SK-N-SH treated with all-trans-retinoic acid at 6 μM for 48 hours (cell line): ENCODE measurements around the gene GPC5.

Source experiments
- ATAC-seq: fragments of 200-7000 bp; cut with Tn5 transposase; 3 replicates; pipeline ENCODE4 v1.9.1; 2020; ENCODE audit warnings: mild to moderate bottlenecking, moderate library complexity
- ARNTL ChIP-seq: fragments of 450-650 bp; formaldehyde crosslinking; IDR thresholded peaks from 2 replicates; pipeline ENCODE4 v1.5.0; 2020; ENCODE audit warnings: low read depth, mild to moderate bottlenecking, moderate library complexity, borderline replicate concordance
- BACH2 ChIP-seq: fragments of 250-450 bp; sonication (Bioruptor Pico); IDR thresholded peaks from 2 replicates; pipeline ENCODE4 v1.9.0; 2021; ENCODE audit warnings: mild to moderate bottlenecking, borderline replicate concordance
- CSDC2 ChIP-seq: fragments of 250-450 bp; sonication (Bioruptor Pico); IDR thresholded peaks from 2 replicates; pipeline ENCODE4 v1.5.0; 2020; ENCODE audit warnings: mild to moderate bottlenecking, moderate library complexity
- ESRRG ChIP-seq: fragments of 250-450 bp; sonication (Bioruptor Pico); IDR thresholded peaks from 2 replicates; pipeline ENCODE4 v1.6.1; 2021; ENCODE audit warnings: mild to moderate bottlenecking
- GLIS3 ChIP-seq: fragments of 250-450 bp; sonication (Bioruptor Pico); IDR thresholded peaks from 2 replicates; pipeline ENCODE4 v1.5.0; 2020; ENCODE audit warnings: mild to moderate bottlenecking, moderate library complexity
- ISL1 ChIP-seq: fragments of 250-450 bp; sonication (Bioruptor Pico); IDR thresholded peaks from 2 replicates; pipeline ENCODE4 v2.1.2; 2022; ENCODE audit warnings: mild to moderate bottlenecking, moderate library complexity
- PPARA ChIP-seq: fragments of 250-450 bp; sonication (Bioruptor Pico); IDR thresholded peaks from 2 replicates; pipeline ENCODE4 v1.5.0; 2020; ENCODE audit warnings: mild to moderate bottlenecking, borderline replicate concordance
- RARB ChIP-seq: fragments of 250-450 bp; sonication (Bioruptor Pico); IDR thresholded peaks from 2 replicates; pipeline ENCODE4 v1.8.0; 2021; ENCODE audit warnings: mild to moderate bottlenecking, moderate library complexity
- SNAI2 ChIP-seq: fragments of 250-450 bp; sonication (Bioruptor Pico); IDR thresholded peaks from 2 replicates; pipeline ENCODE4 v1.5.0; 2020; ENCODE audit warnings: mild to moderate bottlenecking, moderate library complexity
- TCF4 ChIP-seq: fragments of 250-450 bp; sonication (Bioruptor Pico); IDR thresholded peaks from 2 replicates; pipeline ENCODE4 v1.8.0; 2021; ENCODE audit warnings: mild to moderate bottlenecking, moderate library complexity, borderline replicate concordance
- TOX ChIP-seq: fragments of 250-450 bp; sonication (Bioruptor Pico); IDR thresholded peaks from 2 replicates; pipeline ENCODE4 v1.8.0; 2021; ENCODE audit warnings: mild to moderate bottlenecking, moderate library complexity, borderline replicate concordance
- ZC3H10 ChIP-seq: fragments of 250-450 bp; sonication (Bioruptor Pico); IDR thresholded peaks from 2 replicates; pipeline ENCODE4 v1.5.1; 2021; ENCODE audit warnings: mild to moderate bottlenecking, moderate library complexity
- ZFP3 ChIP-seq: fragments of 250-450 bp; sonication (Bioruptor Pico); IDR thresholded peaks from 2 replicates; pipeline ENCODE4 v1.5.0; 2020; ENCODE audit warnings: mild to moderate bottlenecking, moderate library complexity
- ZFP30 ChIP-seq: fragments of 450-650 bp; formaldehyde crosslinking; IDR thresholded peaks from 2 replicates; pipeline ENCODE4 v1.5.0; 2022; ENCODE audit warnings: mild to moderate bottlenecking, moderate library complexity
- ZNF565 ChIP-seq: fragments of 450-650 bp; formaldehyde crosslinking; conservative IDR thresholded peaks from 2 replicates; pipeline ENCODE4 v1.5.0; 2020; ENCODE audit warnings: low read depth, mild to moderate bottlenecking, moderate library complexity
- ZNF70 ChIP-seq: fragments of 450-650 bp; formaldehyde crosslinking; IDR thresholded peaks from 2 replicates; pipeline ENCODE4 v1.5.0; 2020; ENCODE audit warnings: mild to moderate bottlenecking, moderate library complexity
- ZNF8 ChIP-seq: fragments of 450-650 bp; formaldehyde crosslinking; IDR thresholded peaks from 2 replicates; pipeline ENCODE4 v1.5.0; 2020; ENCODE audit warnings: mild to moderate bottlenecking, moderate library complexity
- TF ChIP-seq, protein P1 (sequence below): fragments of 250-450 bp; sonication (Bioruptor Pico); IDR thresholded peaks from 2 replicates; pipeline ENCODE4 v1.5.0; 2020; ENCODE audit warnings: mild to moderate bottlenecking, moderate library complexity
- TF ChIP-seq, protein P2 (sequence below): fragments of 250-450 bp; sonication (Bioruptor Pico); IDR thresholded peaks from 2 replicates; pipeline ENCODE4 v1.5.1; 2021; ENCODE audit warnings: mild to moderate bottlenecking, moderate library complexity
- TF ChIP-seq, protein P3 (sequence below): fragments of 250-450 bp; sonication (Bioruptor Pico); IDR thresholded peaks from 2 replicates; pipeline ENCODE4 v1.5.1; 2020; ENCODE audit warnings: low read depth, mild to moderate bottlenecking, moderate library complexity
- TF ChIP-seq, protein P4 (sequence below): fragments of 250-450 bp; sonication (Bioruptor Pico); IDR thresholded peaks from 2 replicates; pipeline ENCODE4 v1.8.0; 2021; ENCODE audit warnings: low read depth, mild to moderate bottlenecking, moderate library complexity, borderline replicate concordance

The GPC5 gene

DNA sequence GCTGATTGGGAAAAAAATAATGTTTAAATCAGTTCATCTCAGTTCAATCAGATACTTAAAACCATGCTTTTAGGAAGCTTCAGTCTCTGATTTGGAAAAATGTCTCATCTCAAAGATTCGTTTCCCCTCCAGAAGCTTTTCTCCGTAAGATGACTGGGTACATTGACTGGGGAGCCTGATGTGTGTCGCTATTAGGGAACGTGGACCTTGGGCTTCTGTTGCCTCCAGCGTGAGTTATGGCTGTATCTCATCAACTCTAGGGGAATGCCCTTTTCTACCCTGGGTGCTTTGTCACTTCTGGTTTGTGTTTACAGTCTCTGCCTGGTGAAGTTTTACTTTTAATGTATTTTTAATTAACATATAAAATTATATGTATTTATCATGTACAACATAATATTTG is 1192.7 kb downstream of the GPC5 start:
- no peak for TF ChIP-seq ZNF70 (CRISPR knock-in tag)
- no peak for TF ChIP-seq RARB (CRISPR knock-in tag)
- TF ChIP-seq ZC3H10 = no peak
- no peak for TF ChIP-seq TCF4
- TF ChIP-seq ARNTL (CRISPR knock-in tag) = no peak
- TF ChIP-seq, protein P1, sequence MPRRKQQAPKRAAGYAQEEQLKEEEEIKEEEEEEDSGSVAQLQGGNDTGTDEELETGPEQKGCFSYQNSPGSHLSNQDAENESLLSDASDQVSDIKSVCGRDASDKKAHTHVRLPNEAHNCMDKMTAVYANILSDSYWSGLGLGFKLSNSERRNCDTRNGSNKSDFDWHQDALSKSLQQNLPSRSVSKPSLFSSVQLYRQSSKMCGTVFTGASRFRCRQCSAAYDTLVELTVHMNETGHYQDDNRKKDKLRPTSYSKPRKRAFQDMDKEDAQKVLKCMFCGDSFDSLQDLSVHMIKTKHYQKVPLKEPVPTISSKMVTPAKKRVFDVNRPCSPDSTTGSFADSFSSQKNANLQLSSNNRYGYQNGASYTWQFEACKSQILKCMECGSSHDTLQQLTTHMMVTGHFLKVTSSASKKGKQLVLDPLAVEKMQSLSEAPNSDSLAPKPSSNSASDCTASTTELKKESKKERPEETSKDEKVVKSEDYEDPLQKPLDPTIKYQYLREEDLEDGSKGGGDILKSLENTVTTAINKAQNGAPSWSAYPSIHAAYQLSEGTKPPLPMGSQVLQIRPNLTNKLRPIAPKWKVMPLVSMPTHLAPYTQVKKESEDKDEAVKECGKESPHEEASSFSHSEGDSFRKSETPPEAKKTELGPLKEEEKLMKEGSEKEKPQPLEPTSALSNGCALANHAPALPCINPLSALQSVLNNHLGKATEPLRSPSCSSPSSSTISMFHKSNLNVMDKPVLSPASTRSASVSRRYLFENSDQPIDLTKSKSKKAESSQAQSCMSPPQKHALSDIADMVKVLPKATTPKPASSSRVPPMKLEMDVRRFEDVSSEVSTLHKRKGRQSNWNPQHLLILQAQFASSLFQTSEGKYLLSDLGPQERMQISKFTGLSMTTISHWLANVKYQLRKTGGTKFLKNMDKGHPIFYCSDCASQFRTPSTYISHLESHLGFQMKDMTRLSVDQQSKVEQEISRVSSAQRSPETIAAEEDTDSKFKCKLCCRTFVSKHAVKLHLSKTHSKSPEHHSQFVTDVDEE = no peak
- TF ChIP-seq ZNF565 (CRISPR knock-in tag) = no peak
- TF ChIP-seq, protein P2, sequence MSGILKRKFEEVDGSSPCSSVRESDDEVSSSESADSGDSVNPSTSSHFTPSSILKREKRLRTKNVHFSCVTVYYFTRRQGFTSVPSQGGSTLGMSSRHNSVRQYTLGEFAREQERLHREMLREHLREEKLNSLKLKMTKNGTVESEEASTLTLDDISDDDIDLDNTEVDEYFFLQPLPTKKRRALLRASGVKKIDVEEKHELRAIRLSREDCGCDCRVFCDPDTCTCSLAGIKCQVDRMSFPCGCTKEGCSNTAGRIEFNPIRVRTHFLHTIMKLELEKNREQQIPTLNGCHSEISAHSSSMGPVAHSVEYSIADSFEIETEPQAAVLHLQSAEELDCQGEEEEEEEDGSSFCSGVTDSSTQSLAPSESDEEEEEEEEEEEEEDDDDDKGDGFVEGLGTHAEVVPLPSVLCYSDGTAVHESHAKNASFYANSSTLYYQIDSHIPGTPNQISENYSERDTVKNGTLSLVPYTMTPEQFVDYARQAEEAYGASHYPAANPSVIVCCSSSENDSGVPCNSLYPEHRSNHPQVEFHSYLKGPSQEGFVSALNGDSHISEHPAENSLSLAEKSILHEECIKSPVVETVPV (CRISPR knock-in tag) = no peak
- TF ChIP-seq ZFP3 = no peak
- TF ChIP-seq, protein P3, sequence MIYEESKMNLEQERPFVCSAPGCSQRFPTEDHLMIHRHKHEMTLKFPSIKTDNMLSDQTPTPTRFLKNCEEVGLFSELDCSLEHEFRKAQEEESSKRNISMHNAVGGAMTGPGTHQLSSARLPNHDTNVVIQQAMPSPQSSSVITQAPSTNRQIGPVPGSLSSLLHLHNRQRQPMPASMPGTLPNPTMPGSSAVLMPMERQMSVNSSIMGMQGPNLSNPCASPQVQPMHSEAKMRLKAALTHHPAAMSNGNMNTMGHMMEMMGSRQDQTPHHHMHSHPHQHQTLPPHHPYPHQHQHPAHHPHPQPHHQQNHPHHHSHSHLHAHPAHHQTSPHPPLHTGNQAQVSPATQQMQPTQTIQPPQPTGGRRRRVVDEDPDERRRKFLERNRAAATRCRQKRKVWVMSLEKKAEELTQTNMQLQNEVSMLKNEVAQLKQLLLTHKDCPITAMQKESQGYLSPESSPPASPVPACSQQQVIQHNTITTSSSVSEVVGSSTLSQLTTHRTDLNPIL = no peak
- TF ChIP-seq PPARA = no peak
- ATAC-seq = no peak

DNA sequence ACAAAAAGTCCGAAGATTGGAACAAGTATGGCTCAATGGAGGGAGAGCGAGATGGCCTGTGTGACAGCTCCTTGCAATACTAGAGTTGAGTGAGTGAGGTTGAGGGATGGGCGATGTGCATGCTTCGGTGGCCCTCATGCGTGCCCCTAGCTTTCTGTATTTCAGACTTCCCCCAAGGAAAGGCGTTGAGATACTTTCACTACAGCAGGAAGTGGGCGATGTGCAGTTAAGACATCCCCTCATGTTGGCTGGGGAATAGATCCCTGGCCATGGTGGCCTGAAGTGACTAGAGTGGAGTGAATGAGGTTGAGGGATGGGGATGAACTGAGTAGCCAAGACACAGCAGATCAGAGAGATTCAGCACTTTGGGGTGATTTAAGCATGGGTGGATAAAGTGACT is 1194.3 kb downstream of the GPC5 start:
- TF ChIP-seq PPARA (no peak), SNAI2 (CRISPR knock-in tag) (no peak), CSDC2 (CRISPR knock-in tag) (no peak), ESRRG (CRISPR knock-in tag) (no peak), ZC3H10 (no peak), BACH2 (CRISPR knock-in tag) (no peak), ZNF565 (CRISPR knock-in tag) (no peak), GLIS3 (CRISPR knock-in tag) (no peak), RARB (CRISPR knock-in tag) (no peak), ISL1 (CRISPR knock-in tag) (no peak), ZFP30 (CRISPR knock-in tag) (no peak), ZNF8 (CRISPR knock-in tag) (no peak), ZFP3 (no peak), ARNTL (CRISPR knock-in tag) (no peak), TOX (CRISPR knock-in tag) (no peak), ZNF70 (CRISPR knock-in tag) (no peak)
- TF ChIP-seq, protein P3 = no peak
- TF ChIP-seq, protein P4, sequence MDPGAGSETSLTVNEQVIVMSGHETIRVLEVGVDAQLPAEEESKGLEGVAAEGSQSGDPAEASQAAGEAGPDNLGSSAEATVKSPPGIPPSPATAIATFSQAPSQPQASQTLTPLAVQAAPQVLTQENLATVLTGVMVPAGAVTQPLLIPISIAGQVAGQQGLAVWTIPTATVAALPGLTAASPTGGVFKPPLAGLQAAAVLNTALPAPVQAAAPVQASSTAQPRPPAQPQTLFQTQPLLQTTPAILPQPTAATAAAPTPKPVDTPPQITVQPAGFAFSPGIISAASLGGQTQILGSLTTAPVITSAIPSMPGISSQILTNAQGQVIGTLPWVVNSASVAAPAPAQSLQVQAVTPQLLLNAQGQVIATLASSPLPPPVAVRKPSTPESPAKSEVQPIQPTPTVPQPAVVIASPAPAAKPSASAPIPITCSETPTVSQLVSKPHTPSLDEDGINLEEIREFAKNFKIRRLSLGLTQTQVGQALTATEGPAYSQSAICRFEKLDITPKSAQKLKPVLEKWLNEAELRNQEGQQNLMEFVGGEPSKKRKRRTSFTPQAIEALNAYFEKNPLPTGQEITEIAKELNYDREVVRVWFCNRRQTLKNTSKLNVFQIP (CRISPR knock-in tag) = no peak
- no peak for ATAC-seq

DNA sequence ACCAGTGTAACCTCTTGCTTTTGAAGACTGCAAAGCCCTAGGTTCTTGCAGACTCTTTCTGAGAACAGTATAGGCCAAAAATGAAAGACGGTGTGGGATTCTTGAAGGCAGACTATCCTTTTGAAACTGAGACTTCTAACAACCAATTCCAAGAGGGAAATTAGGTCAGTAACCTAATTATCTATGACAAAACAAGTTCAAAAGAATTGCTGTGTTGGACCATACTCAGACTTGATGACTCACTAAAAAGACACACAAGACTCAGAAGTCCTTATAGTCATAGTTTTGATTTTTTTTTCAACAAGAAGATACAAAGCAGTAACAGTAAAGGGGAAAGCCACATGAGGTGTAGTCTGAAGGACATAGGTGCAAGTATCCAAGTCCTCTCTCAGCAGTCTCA is 1204.1 kb downstream of the GPC5 start:
- TF ChIP-seq ARNTL (CRISPR knock-in tag) (no peak), ESRRG (CRISPR knock-in tag) (no peak), ZC3H10 (peak; percentile 77), PPARA (no peak), ISL1 (CRISPR knock-in tag) (peak; percentile 19; the same call in 1 of the 2 replicates), TOX (CRISPR knock-in tag) (no peak), ZFP3 (0 out of 2 replicates have a peak, but pooled peaks have one; percentile 24)
- peak; percentile 35; the same call in 1 of the 3 replicates for ATAC-seq

DNA sequence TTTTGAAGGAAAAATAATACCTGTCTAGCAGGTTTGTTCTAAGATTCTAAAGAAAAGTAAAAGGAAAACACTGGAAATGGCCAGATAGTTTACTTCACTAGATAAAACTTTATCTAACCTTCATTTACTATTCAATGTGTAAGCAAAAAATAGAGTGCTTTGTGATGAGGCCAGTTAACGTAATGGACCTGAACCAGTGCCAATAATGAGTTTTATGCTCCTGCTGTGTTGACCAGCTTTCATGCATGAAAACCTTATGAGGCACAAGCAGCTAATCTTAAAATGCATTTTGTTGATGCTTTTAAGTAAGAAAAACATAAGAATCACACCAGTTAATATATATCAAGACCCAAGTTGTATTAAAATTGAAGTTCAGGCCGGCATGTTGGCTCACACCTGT is 1211.0 kb downstream of the GPC5 start:
- TF ChIP-seq TCF4 (no peak), ZNF70 (CRISPR knock-in tag) (no peak), SNAI2 (CRISPR knock-in tag) (no peak), ZC3H10 (no peak), TOX (CRISPR knock-in tag) (no peak), ISL1 (CRISPR knock-in tag) (no peak), CSDC2 (CRISPR knock-in tag) (no peak), RARB (CRISPR knock-in tag) (no peak), ZNF565 (CRISPR knock-in tag) (no peak), BACH2 (CRISPR knock-in tag) (no peak), GLIS3 (CRISPR knock-in tag) (no peak)
- TF ChIP-seq, protein P1 = no peak
- no peak for ATAC-seq
